ENCODE results near the gene FEM1A. TPM values are rescaled to one million over a fixed set of nuclear protein-coding genes. Genes with fewer than 3 reads are reported as not detected.
A peak's percentile ranks its signal among the peaks of the same experiment; 100 is the strongest.

FEM1A gene
- total and polyA plus RNA-seq, 2 of the 13 experiments (the other 11 are each of a cell fraction or from before 2014, with no cell fraction given) = 3.2 to 10.8 TPM

GRCh38 chr19:4759388-4760284 is 31.9 kb upstream of the FEM1A start (continued):
- no peak for TF ChIP-seq ATF4 (CRISPR knock-in tag; IDR thresholded peaks at IDR 0.05)
- TF ChIP-seq ZNF207 (IDR thresholded peaks at IDR 0.05; ENCODE audit: borderline replicate concordance) = no peak
- TF ChIP-seq PCBP1 (IDR thresholded peaks at IDR 0.05; ENCODE audit: borderline replicate concordance, low read depth, low read length) = 0 out of 2 replicates have a peak, but pooled peaks have one; percentile 62
- TF ChIP-seq ZNF543 (CRISPR knock-in tag; IDR thresholded peaks at IDR 0.05) = 0 out of 2 replicates have a peak, but pooled peaks have one; percentile 39
- no peak for TF ChIP-seq TP53 (CRISPR knock-in tag; conservative IDR thresholded peaks at IDR 0.05)
- TF ChIP-seq SNRNP70 (IDR thresholded peaks at IDR 0.05; ENCODE audit: low read depth, low read length) = no peak
- TF ChIP-seq EHMT2 (IDR thresholded peaks at IDR 0.05; ENCODE audit: borderline replicate concordance, low read depth, low read length) = no peak
- TF ChIP-seq, protein P1, sequence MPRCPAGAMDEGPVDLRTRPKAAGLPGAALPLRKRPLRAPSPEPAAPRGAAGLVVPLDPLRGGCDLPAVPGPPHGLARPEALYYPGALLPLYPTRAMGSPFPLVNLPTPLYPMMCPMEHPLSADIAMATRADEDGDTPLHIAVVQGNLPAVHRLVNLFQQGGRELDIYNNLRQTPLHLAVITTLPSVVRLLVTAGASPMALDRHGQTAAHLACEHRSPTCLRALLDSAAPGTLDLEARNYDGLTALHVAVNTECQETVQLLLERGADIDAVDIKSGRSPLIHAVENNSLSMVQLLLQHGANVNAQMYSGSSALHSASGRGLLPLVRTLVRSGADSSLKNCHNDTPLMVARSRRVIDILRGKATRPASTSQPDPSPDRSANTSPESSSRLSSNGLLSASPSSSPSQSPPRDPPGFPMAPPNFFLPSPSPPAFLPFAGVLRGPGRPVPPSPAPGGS (CRISPR knock-in tag; IDR thresholded peaks at IDR 0.05) = 0 out of 2 replicates have a peak, but pooled peaks have one; percentile 36
- TF ChIP-seq FOXP1 (IDR thresholded peaks at IDR 0.05) = no peak
- peak; percentile 40 for TF ChIP-seq FOXP1 (CRISPR knock-in tag; IDR thresholded peaks at IDR 0.05)
- TF ChIP-seq ZNF24 (IDR thresholded peaks at IDR 0.05) = no peak
- no peak for TF ChIP-seq NCOA1 (CRISPR knock-in tag; IDR thresholded peaks at IDR 0.05)
- peak; percentile 38; the same call in 1 of the 2 replicates for TF ChIP-seq ZBTB26 (CRISPR knock-in tag; IDR thresholded peaks at IDR 0.05; ENCODE audit: borderline replicate concordance)
- TF ChIP-seq, protein P2, sequence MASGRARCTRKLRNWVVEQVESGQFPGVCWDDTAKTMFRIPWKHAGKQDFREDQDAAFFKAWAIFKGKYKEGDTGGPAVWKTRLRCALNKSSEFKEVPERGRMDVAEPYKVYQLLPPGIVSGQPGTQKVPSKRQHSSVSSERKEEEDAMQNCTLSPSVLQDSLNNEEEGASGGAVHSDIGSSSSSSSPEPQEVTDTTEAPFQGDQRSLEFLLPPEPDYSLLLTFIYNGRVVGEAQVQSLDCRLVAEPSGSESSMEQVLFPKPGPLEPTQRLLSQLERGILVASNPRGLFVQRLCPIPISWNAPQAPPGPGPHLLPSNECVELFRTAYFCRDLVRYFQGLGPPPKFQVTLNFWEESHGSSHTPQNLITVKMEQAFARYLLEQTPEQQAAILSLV (CRISPR knock-in tag; IDR thresholded peaks at IDR 0.05; ENCODE audit: borderline replicate concordance) = peak; percentile 44; the same call in 1 of the 2 replicates
- TF ChIP-seq HNRNPL (IDR thresholded peaks at IDR 0.05; ENCODE audit: low read depth, low read length) = no peak
- TF ChIP-seq NFYC (CRISPR knock-in tag; IDR thresholded peaks at IDR 0.05) = peak; percentile 93
- TF ChIP-seq FOXO1 (CRISPR knock-in tag; IDR thresholded peaks at IDR 0.05) = 0 out of 2 replicates have a peak, but pooled peaks have one; percentile 23
- TF ChIP-seq ZNF878 (CRISPR knock-in tag; IDR thresholded peaks at IDR 0.05) = no peak
- TF ChIP-seq HOXA3 (CRISPR knock-in tag; IDR thresholded peaks at IDR 0.05) = no peak; the same call in 1 of the 2 replicates
- peak; percentile 41; the same call in 1 of the 2 replicates for TF ChIP-seq KAT7 (CRISPR knock-in tag; IDR thresholded peaks at IDR 0.05; ENCODE audit: borderline replicate concordance)
- TF ChIP-seq, protein P3, sequence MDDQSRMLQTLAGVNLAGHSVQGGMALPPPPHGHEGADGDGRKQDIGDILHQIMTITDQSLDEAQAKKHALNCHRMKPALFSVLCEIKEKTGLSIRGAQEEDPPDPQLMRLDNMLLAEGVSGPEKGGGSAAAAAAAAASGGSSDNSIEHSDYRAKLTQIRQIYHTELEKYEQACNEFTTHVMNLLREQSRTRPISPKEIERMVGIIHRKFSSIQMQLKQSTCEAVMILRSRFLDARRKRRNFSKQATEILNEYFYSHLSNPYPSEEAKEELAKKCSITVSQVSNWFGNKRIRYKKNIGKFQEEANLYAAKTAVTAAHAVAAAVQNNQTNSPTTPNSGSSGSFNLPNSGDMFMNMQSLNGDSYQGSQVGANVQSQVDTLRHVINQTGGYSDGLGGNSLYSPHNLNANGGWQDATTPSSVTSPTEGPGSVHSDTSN (CRISPR knock-in tag; IDR thresholded peaks at IDR 0.05; ENCODE audit: borderline replicate concordance) = no peak
- no peak for TF ChIP-seq ZNF44 (CRISPR knock-in tag; IDR thresholded peaks at IDR 0.05)
- no peak for TF ChIP-seq ZNF232 (CRISPR knock-in tag; IDR thresholded peaks at IDR 0.05; ENCODE audit: borderline replicate concordance)
